Keratinocyte (primary cell): ENCODE data around the gene CFAP73. TPM values are rescaled to one million over a fixed set of nuclear protein-coding genes. Genes with fewer than 3 reads are reported as not detected.

Experiments used
- DNase-seq: peaks from one replicate; pipeline ENCODE4 v3.0.0-alpha.2; 2011; ENCODE audit warnings: low read depth, missing footprints, low spot score
- FAIRE-seq: peaks from 2 replicates; lab custom pipeline; 2011; peaks lifted over from hg19 to GRCh38; lab: Jason Lieb, UNC
- H2AFZ ChIP-seq: 2 replicates; pipeline ENCODE4 v1.6.0; 2012; ENCODE audit warnings: low read length, control low read depth, inconsistent platforms; ENCODE audit not compliant: control insufficient read depth
- H3K27ac ChIP-seq: 2 replicates; pipeline ENCODE4 v1.5.1; 2011; ENCODE audit warnings: low read length; ENCODE audit not compliant: control insufficient read depth, insufficient read depth
- H3K27me3 ChIP-seq: 3 replicates; pipeline ENCODE4 v1.6.0; 2011; ENCODE audit warnings: low read length; ENCODE audit not compliant: control insufficient read depth, insufficient read depth; ENCODE audit errors: extremely low read depth
- H3K36me3 ChIP-seq, 2 experiments: 2 replicates in 1 of 2; 3 replicates in 1 of 2; pipeline ENCODE4 v1.5.1; 2011; ENCODE audit warnings: low read length in 2 of 2, mild to moderate bottlenecking in 1 of 2; ENCODE audit not compliant: control insufficient read depth in 2 of 2, insufficient read depth in 2 of 2; ENCODE audit errors: extremely low read depth in 1 of 2
- H3K4me1 ChIP-seq: 3 replicates; pipeline ENCODE4 v1.5.1; 2011; ENCODE audit warnings: low read length; ENCODE audit not compliant: control insufficient read depth, insufficient read depth; ENCODE audit errors: extremely low read depth
- H3K4me2 ChIP-seq: 3 replicates; pipeline ENCODE4 v1.6.0; 2011; ENCODE audit warnings: low read depth, low read length; ENCODE audit not compliant: control insufficient read depth, insufficient read depth; ENCODE audit errors: extremely low read depth
- H3K4me3 ChIP-seq, 3 experiments: fragments of 200-600 bp in 1 of 3; sonication (generic) in 1 of 3; 2 replicates in 2 of 3; 3 replicates in 1 of 3; pipeline ENCODE4 v1.5.1; 2011 to 2016; ENCODE audit warnings: low read length in 3 of 3, mild to moderate bottlenecking in 3 of 3, control low read depth in 2 of 3, inconsistent platforms in 1 of 3, low read depth in 1 of 3, mixed read lengths in 1 of 3, mixed run types in 1 of 3, moderate library complexity in 1 of 3; ENCODE audit not compliant: control insufficient read depth in 2 of 3, insufficient read depth in 2 of 3; ENCODE audit errors: extremely low read depth in 1 of 3
- H3K79me2 ChIP-seq: 2 replicates; pipeline ENCODE4 v1.6.0; 2012; ENCODE audit warnings: low read length; ENCODE audit not compliant: control insufficient read depth, insufficient read depth
- H3K9ac ChIP-seq: 3 replicates; pipeline ENCODE4 v1.6.0; 2011; ENCODE audit warnings: low read length; ENCODE audit not compliant: control insufficient read depth, insufficient read depth; ENCODE audit errors: extremely low read depth
- H3K9me1 ChIP-seq: 3 replicates; pipeline ENCODE4 v1.6.0; 2011; ENCODE audit warnings: low read length; ENCODE audit not compliant: control insufficient read depth, insufficient read depth; ENCODE audit errors: extremely low read depth
- H3K9me3 ChIP-seq: 2 replicates; pipeline ENCODE4 v1.5.1; 2012; ENCODE audit warnings: low read depth, low read length; ENCODE audit not compliant: control insufficient read depth
- H4K20me1 ChIP-seq: 3 replicates; pipeline ENCODE4 v1.6.0; 2011; ENCODE audit warnings: low read length; ENCODE audit not compliant: control insufficient read depth, insufficient read depth; ENCODE audit errors: extremely low read depth
- EZH2 ChIP-seq: IDR thresholded peaks from one replicate; pipeline ENCODE4 v1.6.1; 2012; ENCODE audit warnings: inconsistent platforms, mild to moderate bottlenecking, low read length, moderate library complexity
- dilution Hi-C: fragments of 300-500 bp; cut with MboI; formaldehyde crosslinking; loops from one replicate; pipeline ENCODE4 v1.7.0; 2020; ENCODE audit warnings: low sequenced_read_pairs; ENCODE audit not compliant: extremely low pct_ligation_motif_present
- polyA plus RNA-seq, 5 experiments: library from polyadenylated mRNA; depleted of rRNA in 3 of 5; stranded (reverse) in 3 of 5; stranded (forward) in 1 of 5; unstranded in 1 of 5; fragments of >200 nt; gene quantifications; 1 replicate in 1 of 5; 2 replicates in 3 of 5; 3 replicates in 1 of 5; pipeline versions ENCODE4 v1.2.1 to v1.2.3, GENCODE V29; 2011 to 2012; ENCODE audit warnings: missing spikeins in 2 of 5, low read depth in 1 of 5, low replicate concordance in 1 of 5
- TF ChIP-seq, protein P1 (sequence below), 3 experiments: IDR thresholded peaks in 1 of 3; conservative IDR thresholded peaks in 1 of 3; optimal IDR thresholded peaks in 1 of 3; 2 replicates in 2 of 3; 3 replicates in 1 of 3; pipeline versions ENCODE3 to v1.5.1; 2011; ENCODE audit warnings: low read length in 3 of 3, mild to moderate bottlenecking in 3 of 3, moderate library complexity in 2 of 3, control low read depth in 1 of 3, inconsistent platforms in 1 of 3; ENCODE audit not compliant: insufficient read depth in 2 of 3; ENCODE audit errors: extremely low read depth in 1 of 3

CFAP73 gene
- polyA plus RNA-seq, 1 donor (not counting 4 experiments of a cell fraction or from before 2014, with no cell fraction given): not detected

DNA sequence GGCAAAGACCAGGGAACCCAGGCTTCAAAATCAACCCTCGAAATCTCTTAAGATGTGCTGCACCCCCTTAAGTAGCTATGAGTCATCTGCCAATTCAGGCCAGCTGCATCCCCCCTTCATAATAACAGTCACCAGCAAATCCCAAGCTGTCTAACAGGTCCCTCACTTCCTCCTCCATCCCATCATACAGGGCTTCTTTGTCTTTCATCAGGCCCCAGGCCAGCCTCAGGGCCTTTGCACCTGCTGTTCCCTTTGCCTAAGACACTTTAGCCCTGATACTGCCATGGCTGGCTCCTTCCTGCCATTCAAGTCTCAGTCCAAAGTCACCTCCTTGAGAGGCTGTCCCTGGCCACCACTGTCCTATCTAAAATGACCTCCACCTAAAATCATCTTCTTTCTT, 18.0 kb upstream of the CFAP73 start:
- Histone ChIP-seq H3K4me1 (no peaks in the 10 kb centered on the region), H3K9me3 (no peaks in the 10 kb centered on the region), H3K4me3 (no peak overlapping the region), H3K9me1 (no peaks in the 10 kb centered on the region), H3K4me2 (no peak overlapping the region), H3K36me3 (no peaks in the 10 kb centered on the region), H3K27ac (no peak overlapping the region), H3K27me3 (peaks cover 15% of the 10 kb centered on the region), H4K20me1 (no peaks in the 10 kb centered on the region), H2AFZ (no peak overlapping the region), H3K79me2 (no peaks in the 10 kb centered on the region), H3K9ac (no peak overlapping the region)
- no peak for DNase-seq
- dilution Hi-C loops: no loop called here
- no peak for FAIRE-seq
- TF ChIP-seq EZH2: no peak
- TF ChIP-seq, protein P1, sequence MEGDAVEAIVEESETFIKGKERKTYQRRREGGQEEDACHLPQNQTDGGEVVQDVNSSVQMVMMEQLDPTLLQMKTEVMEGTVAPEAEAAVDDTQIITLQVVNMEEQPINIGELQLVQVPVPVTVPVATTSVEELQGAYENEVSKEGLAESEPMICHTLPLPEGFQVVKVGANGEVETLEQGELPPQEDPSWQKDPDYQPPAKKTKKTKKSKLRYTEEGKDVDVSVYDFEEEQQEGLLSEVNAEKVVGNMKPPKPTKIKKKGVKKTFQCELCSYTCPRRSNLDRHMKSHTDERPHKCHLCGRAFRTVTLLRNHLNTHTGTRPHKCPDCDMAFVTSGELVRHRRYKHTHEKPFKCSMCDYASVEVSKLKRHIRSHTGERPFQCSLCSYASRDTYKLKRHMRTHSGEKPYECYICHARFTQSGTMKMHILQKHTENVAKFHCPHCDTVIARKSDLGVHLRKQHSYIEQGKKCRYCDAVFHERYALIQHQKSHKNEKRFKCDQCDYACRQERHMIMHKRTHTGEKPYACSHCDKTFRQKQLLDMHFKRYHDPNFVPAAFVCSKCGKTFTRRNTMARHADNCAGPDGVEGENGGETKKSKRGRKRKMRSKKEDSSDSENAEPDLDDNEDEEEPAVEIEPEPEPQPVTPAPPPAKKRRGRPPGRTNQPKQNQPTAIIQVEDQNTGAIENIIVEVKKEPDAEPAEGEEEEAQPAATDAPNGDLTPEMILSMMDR (optimal IDR thresholded peaks at IDR 0.05 in 1 of 3, IDR thresholded peaks at IDR 0.05 in 1 of 3, conservative IDR thresholded peaks at IDR 0.05 in 1 of 3; ENCODE audit: extremely low read depth in 1 of 3, insufficient read depth in 2 of 3, low read length in 3 of 3): no peak

DNA sequence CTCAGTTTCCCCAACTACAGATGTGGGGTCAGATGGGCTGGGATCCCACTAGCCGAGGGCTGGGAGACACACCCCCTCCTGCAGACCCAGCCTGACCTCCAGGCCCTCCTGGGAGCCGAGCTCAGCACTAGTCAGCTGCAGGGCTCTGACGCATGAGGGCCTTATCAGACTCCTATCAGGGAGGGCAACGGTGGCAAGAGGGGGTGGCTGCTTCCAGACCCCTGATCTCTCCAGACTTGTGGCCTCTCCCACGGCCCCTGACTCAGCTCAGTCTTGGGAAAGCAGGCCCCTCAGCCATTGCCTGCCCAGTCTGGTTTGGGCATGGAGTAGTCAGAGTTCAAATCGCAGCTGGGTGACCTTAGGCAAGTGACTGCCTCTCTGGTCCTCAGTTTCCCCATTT, 16.5 kb upstream of the CFAP73 start:
- no peak overlapping the region for H3K4me3 ChIP-seq
- H3K27ac ChIP-seq: no peak overlapping the region
- H3K9me3 ChIP-seq: no peaks in the 10 kb centered on the region
- H3K9me1 ChIP-seq: no peaks in the 10 kb centered on the region
- FAIRE-seq (no peak), DNase-seq (no peak)
- no peak overlapping the region for H2AFZ ChIP-seq
- no peaks in the 10 kb centered on the region for H3K36me3 ChIP-seq
- no peaks in the 10 kb centered on the region for H3K79me2 ChIP-seq
- no peak overlapping the region for H3K9ac ChIP-seq
- dilution Hi-C loops: no loop called here
- H3K4me2 ChIP-seq: no peak overlapping the region
- no peak for TF ChIP-seq EZH2
- no peaks in the 10 kb centered on the region for H3K4me1 ChIP-seq
- no peaks in the 10 kb centered on the region for H4K20me1 ChIP-seq
- H3K27me3 ChIP-seq: peaks cover 19% of the 10 kb centered on the region

DNA sequence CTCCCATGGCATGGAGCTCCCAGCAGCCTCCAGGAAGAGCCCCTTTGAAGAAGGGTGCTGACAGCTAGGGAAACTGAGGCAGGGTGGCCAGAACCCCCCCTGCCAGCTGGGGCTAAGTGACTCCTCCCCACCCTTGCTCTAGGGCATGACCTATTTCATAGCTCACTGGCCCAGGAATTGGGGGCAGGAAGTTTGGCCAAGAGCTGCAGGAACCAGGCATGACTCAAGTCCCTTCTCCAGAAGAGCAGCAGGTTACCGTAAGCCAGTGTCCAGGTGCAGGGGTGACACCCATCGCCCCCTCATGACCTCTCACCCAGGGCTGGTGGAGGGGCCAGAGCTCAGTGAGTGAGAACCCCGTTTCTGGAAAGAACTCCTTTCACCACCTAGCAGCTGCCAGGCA, 15.9 kb upstream of the CFAP73 start:
- no peak for FAIRE-seq
- Histone ChIP-seq H3K9ac (no peak overlapping the region), H3K4me2 (no peak overlapping the region), H3K27me3 (peaks cover 19% of the 10 kb centered on the region), H4K20me1 (no peaks in the 10 kb centered on the region), H3K4me1 (no peaks in the 10 kb centered on the region), H3K4me3 (no peak overlapping the region), H2AFZ (no peak overlapping the region), H3K9me3 (no peaks in the 10 kb centered on the region), H3K27ac (no peak overlapping the region), H3K79me2 (no peaks in the 10 kb centered on the region), H3K36me3 (no peaks in the 10 kb centered on the region), H3K9me1 (no peaks in the 10 kb centered on the region)
- DNase-seq: no peak
- dilution Hi-C loops: no loop called here
- TF ChIP-seq EZH2: no peak
- TF ChIP-seq, protein P1 (optimal IDR thresholded peaks at IDR 0.05 in 1 of 3, IDR thresholded peaks at IDR 0.05 in 1 of 3, conservative IDR thresholded peaks at IDR 0.05 in 1 of 3; ENCODE audit: extremely low read depth in 1 of 3, insufficient read depth in 2 of 3, low read length in 3 of 3): no peak
